Stimulated activated CD8-positive, alpha-beta memory T cell treated with anti-CD3 and anti-CD28 coated beads, Interleukin-2, amount 100 ng/mL, for 48 hours (primary cell): ENCODE results near the gene AAK1.
"Not testable (repeated sequence)": the region's sequence is repeated elsewhere in the genome, so short reads cannot be mapped to it uniquely, and the experiment has no call there.

Experiments used
- DNase-seq, 2 donors: peaks; one replicate each; pipeline ENCODE4 v3.0.0-alpha.2; 2020; ENCODE audit warnings: low read depth in 2 of 2

AAK1 gene

DNA sequence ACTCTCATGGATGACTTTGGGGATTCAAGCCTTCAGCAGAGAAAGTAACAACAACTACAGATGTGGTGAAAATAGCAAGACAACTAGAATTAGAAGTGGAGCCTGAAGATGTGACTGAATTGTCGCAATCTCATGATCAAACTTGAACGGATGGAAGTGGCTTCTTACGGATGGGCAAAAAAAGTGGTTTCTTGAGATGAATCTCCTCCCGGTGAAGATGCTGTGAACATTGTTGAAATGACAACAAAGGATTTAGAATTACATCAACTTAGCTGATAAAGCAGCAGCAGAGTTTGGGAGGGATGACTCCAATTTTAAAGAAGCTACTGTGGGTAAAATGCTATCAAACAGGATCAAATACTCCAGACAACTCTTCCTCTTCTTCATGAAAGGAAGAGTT is 43.1 kb downstream of the AAK1 start:
- no peak for DNase-seq

DNA sequence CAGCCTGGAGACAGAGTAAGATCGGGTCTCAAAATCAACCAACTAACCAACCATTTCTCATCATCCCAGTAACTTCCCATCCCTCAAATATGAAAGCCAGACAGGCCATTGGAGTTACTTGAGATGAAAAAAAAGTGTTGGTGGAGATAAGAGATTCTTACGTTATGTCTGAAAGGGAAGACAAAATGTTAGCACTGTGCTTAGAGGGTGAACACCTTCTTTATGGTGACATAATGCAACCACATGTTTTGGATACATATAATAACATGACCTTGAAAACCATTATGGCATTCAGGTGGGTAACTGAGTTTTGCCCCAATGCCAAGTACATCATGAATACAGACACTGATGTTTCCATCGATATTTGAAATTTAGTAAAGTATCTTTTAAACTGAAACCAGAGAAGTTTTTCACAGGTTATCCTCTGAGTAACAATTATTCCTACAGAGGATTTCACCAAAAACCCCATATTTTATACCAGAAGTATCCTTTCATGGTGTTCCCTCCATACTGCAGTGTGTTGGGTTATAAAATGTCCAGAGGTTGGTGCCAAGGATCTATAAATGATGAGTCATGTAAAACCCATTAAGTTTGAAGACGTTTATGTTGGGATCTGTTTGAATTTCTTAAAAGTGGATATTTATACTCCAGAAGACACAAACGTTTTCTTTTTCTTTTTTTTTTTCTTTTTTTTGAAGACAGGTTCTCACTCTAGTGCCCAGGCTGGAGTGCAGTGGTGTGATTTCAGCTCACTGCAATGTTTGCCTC is 45.5 kb downstream of the AAK1 start:
- DNase-seq = no peak

DNA sequence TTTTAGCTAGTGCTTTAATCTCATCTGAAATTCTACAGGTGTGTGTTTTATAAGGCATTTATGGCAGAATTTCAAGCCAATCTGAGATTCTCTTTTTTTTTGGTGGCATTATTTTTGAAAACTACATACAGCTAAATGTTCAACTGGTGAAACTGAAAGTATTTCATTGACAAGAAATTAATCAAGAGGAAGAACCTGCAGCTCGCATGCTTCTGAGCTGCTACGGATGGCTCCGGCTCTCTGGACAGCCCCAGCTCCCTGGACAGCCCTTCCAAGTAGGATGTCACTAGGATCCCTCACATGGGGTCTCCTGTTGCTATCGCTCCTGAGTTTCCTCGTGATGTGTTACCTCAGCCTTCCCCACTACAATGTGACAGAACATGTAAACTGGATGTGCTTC is 46.4 kb downstream of the AAK1 start:
- no peak for DNase-seq

DNA sequence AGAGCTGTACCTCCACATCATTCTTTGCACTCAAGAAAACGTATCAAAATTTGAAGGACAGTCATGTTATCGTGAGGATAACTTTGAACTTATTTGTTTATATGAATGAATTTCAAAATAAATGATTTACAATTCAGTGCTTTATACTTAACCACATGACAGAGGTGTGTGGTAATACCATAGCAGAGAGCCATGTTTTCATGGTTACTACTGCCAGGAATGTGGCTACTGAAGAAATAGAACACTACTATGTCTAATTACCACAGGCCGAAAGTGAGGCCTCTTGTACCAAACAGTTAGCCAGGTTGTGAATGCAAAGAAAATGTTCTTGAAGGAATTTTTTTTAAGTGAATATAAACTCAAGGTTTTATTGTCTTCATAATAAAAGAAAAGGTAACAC is 49.2 kb downstream of the AAK1 start:
- DNase-seq = no peak

DNA sequence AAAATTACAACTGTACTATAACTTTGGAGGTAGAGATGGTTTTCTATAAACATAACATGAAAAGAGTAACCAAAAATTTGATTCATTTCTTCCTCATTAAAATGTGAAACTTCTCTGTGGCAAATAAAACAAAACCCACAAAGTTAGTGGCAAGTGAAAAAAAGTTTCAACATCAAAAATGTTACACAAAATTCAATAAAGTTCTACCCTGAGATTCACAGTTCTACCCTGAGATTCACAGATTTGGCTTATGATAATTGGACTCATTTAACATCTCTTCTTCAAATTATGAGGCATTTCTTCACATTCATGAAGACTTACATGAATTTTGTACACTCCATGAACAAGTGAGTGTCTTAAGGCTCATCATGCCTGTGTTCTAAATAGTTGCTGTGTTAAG is 51.0 kb downstream of the AAK1 start:
- DNase-seq = no peak

DNA sequence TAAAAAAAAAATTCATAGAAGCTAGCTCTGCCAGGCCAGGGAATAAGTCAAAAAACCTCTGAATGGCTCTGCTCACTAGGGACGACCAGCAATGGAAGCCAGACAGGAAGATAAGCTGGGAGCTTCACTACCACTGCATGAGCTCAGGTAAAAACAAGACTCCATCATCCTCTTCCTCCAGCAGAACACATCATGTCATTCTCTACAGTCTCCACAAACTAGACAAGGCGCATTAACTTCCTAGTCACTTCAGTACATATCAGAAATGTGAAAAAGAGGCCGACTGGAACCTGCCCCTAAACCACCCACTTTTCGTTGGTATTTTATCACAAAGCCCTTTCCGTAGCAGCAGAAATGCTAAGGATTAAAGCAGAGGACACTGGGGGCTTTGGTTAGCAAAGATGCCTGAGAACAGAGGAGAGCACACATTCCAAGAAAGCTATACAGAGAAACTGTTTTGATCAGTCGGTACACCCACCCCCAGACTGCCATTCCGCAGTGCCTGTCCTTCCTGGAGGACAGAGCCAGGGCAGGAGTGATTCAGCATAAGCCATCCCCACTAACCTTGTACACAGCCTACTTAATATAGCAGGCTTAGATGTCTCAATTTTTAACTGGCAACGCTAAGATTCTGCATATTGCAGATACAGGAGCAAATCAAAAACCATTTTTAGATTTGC is 53.4 kb downstream of the AAK1 start:
- no peak for DNase-seq

DNA sequence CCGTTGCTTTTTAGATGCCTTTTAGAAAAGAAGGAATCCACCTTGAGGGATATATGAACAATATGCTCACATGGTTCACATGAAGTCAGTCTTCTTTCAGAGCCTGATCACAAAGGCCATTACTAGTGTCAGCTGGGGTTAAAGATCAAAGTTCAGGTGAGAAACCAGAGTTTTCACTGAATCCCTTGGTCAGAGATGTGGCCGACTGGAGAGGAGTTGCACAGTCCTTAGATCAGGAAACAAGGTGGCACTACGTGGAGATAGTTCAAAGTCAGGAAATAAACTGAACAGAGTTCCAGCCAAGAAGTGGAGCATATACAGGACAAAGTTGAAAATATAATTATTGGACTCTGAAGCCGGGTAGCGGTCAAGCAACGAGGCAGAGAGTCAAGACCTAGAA is 54.6 kb downstream of the AAK1 start:
- DNase-seq = no peak

DNA sequence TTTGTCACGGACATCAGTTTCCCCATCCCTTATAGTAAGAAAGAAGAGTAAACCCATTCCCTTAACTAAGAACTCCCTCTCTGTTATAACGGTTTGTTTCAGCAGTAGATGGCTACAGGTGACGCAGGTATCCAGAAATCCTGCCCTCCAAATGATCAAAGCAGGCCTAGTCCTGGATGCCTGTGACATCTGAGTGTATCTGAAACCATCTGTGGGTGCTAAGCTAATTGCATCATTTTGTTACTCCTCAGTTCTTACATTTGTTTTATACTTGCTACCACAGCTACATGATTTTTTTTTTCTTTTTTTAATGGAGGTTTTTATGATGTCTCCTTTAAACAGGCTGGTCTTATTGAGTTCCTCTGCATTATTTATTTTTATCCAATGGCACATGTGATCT is 55.1 kb downstream of the AAK1 start:
- no peak for DNase-seq

DNA sequence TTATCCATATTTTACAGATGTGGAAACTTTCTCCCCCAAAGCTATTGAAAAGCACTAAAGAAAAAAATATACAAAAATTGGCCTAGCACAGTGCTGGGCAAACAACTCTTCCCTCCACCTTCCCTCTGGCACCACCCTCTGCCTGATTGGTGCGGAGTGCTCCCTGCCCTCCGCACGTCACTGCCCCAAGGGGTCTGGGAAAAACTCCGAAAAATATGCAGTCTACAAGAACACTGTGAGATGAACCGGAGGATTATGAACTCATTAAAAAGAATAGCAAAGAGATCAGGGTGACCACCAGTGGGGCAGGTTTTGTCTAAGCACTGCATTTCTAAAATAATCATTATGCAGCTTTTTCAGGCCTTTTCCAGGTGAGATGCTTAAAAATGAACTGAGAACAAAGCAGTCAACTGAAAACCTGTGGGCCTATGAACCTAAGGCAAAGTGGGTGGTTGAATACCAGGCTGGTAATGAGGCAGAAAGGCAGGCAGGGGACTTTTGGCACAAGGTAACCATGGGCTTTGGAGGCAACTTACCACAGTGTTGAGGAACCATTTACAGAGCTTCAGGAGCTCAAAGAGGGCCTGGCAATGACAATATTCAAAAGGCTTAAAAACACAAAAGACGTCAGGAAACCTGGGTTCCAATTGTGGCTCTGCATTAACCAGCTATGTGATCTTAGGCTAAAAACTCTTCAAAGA is 57.5 kb downstream of the AAK1 start:
- DNase-seq = no peak

DNA sequence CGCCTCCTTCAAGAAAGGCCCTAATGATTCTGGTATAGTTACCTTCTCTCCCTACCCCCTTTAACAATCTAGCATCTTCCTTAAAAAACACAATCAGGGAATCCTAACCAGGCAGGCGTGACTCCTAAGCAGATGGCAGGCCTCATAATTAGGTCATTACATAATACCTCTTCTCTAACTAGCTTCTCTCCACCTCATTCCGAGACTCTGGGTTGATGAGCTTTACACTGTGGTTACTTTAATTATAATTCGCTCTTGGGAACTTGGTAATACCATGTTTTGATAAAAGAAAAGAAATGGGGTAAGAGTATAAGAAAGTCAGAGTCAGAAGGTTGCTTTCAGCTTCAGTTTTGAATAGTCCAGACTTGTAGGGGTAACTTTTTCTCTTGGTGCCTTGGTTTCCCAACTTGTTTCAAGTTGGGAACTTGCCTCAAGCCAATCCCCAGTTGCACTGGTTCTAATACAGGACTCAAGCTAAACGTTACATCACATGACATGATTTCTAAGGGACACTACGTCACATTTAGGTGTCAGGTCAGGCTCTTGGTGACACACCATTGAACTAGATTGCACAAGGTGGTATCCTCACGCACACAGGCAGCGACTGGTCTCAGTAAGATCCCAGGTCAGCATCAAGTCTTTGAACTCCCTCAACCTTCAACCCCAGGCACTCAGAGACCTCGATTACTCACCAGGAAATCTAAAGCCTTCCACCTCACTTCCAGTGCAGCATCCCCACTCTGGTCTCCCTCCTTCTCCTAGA is 59.2 kb downstream of the AAK1 start:
- DNase-seq = no peak

DNA sequence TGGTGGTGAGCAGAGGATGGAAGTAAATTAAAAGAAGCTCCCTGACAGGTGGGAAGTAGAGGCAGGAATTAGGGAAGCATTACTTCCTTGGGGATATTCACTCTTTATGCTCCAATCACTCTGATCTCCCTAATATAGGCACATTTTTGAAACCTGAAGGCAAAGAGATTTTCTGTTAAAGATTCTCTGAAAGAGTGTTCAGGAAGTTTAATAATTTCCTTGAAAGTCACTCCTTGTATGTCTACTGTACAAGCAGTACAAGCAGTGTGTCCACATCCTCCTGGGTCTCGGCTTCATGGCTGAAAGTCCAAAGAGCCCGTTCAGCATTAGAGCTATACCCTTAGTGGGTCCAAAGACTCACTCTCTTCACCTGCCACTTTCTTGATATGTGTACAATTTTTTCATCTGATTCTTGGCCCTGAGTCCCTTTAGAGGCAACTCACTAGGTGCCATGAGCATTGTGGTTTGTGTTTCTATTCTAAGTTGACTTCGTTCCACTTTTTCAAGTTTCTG is 60.2 kb downstream of the AAK1 start:
- DNase-seq = no peak

DNA sequence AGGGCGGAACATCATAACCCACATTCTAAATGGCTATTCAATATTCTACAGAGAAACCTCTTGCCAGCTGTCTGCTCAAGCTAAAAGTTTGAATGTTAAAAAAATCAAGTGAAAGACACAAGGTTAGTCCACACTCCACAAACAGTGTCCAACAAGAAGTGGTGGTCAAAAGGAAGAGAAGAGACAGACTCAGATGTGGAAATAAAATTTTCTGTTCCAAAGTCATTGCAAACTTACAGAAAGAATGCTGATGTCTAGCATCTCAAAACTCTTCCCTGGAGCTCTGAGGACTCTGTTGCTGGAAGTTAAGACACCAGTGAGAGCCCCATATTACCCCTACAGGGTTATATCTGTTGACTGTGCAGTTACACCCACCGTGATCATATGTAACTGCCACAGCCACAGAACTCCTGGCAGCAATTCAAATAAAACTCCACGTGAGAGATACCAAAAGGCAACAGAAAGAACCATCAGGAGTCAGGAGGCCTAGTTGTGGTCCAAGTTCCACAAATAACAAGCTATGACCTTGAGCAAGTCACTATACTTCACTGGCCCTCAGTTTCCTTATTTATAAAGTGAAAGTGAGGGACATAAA is 60.9 kb downstream of the AAK1 start:
- DNase-seq = no peak

DNA sequence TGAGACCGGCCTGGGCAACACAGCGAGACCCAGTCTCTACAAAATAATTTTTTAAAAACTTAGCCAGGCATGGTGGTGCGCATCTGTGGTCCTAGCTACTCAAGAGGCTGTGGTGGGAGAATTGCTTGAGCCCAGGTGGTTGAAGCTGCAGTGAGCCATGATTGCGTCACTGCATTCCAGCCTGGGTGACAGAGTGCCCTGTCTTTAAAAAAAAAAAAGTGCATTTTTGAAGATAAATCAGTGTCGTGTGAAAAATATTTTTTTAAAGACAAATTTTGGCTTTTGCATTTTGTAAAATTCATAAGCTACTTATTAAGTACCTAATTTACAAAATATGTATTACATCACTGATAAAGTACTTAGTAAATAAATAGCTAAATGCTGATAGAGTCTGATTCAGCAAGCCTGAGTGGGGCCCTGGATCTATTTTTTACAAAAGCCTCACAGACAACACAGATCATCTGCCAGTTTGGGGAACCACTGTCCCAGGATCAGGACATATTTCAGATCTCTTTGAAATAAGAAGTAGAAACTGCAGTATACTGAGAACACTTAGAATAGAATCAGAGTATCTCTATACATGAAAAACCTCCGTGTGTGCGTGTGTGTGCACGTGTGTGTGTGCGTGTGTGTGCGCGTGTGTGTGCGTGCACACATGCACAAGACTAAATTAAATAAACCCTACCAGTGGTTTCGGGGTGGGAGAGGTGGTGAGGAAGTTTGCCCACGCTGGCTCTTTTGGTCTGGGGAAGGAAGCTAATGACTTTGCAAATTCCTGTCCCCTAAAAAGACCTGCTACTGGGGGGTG is 61.6 kb downstream of the AAK1 start:
- no peak for DNase-seq

DNA sequence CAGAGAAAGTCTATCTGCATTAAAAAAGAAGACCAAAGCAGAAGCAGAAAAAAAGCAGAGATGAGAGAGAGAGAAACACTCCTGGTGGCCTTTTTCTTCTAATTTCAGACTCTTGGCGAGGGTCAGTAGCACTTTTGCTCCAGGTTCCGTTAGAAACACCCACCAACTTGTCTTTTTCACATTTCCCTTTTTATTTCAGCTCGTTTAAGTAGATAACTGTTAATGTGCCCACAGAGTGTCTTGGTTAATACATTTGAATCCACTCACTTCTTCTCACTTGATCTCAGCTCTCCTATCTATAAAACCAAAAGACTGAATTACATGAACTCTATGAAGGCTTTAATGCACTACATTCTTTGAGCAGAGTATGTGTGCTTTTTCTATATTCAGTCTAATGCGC is 63.1 kb downstream of the AAK1 start:
- DNase-seq = no peak

DNA sequence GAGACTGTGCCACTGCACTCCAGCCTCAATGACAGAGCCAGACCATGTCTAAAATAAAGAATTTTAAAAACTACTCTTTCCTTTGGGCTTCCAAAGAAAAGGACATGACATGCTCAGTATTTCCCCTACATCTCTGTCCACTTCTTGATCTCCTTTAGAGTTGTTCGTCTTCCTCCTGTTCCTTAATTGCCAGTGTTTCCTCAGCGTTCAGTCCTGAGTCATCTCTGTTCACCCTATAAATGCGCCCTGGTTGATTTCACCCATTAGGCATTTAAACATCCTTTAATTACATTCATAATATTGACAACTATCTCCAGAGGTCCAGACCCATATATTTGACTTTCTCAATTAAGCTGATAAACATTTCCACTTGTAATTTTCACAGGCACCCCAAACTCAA is 64.0 kb downstream of the AAK1 start:
- no peak for DNase-seq

DNA sequence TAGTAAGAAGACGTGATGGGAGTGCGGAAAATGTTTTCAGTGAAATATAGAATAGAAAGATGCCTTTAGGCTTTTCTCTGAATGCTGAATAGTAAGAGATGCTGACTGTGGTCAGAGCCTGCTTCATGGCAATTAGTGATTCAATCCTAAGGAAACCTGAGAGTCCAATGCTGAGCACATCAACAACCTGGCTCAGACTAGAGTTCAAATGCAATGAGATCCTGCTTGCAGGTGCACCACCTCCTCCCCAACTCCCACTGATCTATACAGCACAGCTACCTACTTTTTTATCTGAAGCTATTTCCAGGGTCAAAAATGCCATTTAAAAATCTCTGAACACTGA is 65.4 kb downstream of the AAK1 start:
- no peak for DNase-seq

DNA sequence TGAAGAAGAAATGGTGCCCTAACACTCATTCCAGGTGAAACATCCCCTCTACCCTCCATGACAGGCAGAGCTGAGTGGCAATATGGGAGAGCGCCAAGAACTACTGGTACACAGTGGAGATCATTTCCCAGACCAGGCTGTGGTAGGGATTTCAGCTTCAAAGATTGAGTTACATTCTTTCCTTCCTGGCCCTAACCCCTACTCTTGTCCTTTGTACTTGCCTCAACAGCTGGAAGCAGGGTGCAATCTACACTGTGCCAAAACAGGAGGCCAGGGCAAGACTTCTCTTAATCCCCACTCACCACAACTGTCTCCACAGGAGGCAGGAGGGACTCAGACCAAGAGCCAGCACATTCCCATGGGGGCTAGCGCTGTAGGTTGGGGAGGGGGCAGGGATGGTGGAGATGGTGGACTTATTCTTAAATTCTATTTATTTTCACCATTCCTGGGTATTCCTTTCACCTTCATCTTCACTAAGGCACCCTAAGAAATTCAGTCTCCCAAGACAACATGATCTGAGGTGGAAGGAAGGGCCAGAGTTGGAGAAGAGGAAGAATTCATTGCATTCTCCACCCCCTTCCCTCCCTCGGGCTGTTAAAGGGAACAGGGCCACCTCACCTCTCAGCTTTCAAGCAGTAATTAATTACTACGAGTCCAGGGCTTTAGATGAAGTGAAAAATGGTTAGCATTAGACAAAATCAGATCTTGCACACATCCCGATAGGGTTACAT is 65.9 kb downstream of the AAK1 start:
- DNase-seq = no peak

DNA sequence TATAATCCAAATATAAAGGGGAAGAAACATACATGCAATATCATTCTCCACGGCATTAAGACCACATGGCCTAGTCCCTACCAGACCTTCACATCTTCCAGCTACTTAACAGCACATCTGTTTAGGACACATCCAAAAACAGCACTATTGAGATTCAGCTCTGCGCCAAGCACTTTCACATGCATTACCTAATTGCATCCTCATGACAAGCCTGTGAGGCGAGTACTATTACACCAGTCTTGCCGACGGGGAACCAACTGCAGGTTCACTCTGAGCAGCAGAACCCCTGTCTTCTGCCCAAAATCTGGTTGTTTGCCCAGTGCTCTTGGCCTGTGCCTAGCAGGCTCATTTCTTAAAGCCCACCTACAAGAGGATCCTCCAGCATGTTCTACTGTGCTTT is 66.7 kb downstream of the AAK1 start:
- DNase-seq = no peak

DNA sequence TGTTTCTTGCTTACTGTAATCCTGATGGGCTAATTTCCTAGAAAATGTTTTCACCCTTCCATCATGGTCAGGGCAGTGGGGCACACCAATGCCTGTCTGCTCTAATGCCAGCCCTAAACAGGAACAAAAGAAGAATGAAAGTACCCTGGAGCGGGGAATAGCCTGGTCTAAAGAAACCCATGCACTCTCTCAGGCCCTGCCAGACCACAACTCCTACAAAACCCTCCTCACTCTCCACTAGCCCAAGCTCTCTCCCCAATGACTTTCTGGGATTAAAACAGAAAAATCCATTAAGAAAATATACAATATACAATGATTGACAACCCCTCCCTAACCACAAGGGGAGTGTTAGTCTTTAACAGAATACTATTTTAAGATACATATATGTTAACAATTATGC is 67.6 kb downstream of the AAK1 start:
- DNase-seq = no peak

DNA sequence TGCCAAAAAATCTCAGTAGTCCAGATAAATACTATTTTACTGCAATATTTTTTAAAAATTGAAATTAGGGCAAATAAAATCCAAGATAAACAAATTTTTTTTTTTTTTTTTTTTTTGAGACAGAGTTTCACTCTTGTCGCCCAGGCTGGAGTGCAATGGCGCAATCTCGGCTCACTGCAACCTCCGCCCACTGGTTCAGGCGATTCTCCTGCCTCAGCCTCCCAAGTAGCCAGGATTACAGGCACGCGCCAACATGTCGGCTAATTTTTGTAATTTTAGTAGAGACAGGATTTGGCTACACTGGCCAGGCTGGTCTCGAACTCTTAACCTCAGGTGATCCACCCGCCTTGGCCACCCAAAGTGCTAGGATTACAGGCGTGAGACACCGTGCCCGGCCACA is 68.2 kb downstream of the AAK1 start:
- DNase-seq = not testable (repeated sequence)
